DND-41 (cell line): ENCODE data around the gene ZFP64.

Source experiments
- CTCF ChIP-seq: IDR thresholded peaks from 2 replicates; pipeline ENCODE4 v1.5.1; 2012; ENCODE audit warnings: borderline replicate concordance, low read length, moderate library complexity, mild to moderate bottlenecking; ENCODE audit not compliant: poor library complexity, severe bottlenecking; ENCODE audit errors: extremely low read depth
- EZH2 ChIP-seq: IDR thresholded peaks from 3 replicates; pipeline ENCODE4 v1.6.1; 2012; ENCODE audit warnings: borderline replicate concordance, low read depth, mild to moderate bottlenecking, moderate library complexity, low read length, inconsistent platforms; ENCODE audit not compliant: severe bottlenecking

- TF ChIP-seq CTCF (no peak), EZH2 (no peak)
Observed at GRCh38 chr20:52196845-52197244, 5.3 kb upstream of the ZFP64 start.
